ENCODE results near the gene CFAP65.

Gene CFAP65, protein sequence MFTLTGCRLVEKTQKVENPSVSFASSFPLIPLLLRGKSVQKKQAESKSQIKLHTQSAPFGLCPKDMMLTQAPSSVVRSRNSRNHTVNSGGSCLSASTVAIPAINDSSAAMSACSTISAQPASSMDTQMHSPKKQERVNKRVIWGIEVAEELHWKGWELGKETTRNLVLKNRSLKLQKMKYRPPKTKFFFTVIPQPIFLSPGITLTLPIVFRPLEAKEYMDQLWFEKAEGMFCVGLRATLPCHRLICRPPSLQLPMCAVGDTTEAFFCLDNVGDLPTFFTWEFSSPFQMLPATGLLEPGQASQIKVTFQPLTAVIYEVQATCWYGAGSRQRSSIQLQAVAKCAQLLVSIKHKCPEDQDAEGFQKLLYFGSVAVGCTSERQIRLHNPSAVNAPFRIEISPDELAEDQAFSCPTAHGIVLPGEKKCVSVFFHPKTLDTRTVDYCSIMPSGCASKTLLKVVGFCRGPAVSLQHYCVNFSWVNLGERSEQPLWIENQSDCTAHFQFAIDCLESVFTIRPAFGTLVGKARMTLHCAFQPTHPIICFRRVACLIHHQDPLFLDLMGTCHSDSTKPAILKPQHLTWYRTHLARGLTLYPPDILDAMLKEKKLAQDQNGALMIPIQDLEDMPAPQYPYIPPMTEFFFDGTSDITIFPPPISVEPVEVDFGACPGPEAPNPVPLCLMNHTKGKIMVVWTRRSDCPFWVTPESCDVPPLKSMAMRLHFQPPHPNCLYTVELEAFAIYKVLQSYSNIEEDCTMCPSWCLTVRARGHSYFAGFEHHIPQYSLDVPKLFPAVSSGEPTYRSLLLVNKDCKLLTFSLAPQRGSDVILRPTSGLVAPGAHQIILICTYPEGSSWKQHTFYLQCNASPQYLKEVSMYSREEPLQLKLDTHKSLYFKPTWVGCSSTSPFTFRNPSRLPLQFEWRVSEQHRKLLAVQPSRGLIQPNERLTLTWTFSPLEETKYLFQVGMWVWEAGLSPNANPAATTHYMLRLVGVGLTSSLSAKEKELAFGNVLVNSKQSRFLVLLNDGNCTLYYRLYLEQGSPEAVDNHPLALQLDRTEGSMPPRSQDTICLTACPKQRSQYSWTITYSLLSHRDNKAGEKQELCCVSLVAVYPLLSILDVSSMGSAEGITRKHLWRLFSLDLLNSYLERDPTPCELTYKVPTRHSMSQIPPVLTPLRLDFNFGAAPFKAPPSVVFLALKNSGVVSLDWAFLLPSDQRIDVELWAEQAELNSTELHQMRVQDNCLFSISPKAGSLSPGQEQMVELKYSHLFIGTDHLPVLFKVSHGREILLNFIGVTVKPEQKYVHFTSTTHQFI (N-terminal part only)

DNA sequence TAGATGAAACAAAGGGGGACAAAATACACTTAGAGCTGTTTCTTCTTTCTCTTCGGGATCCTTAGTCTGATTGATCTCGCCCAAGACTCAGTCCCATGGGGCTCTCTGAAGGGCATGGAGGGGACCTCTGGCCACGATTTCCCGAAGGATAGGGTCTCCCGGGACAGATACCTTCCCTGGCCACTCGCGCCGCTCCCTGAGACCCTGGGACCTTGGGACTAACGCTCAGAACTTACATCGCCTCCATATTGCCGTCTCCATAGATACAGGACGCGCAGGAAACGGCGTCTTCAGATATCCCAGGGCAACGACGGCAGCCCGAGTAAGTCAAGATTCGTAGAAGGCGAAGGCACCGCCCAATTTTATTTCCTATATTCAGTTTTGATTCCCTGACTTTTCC is at the start of gene CFAP65:
CFAP65 (minus strand) TSS at position 265 of the 400 bp plus-strand sequence. CDS start 2,468 bp downstream, outside the sequence.
- DNase-seq, result no peak

DNA sequence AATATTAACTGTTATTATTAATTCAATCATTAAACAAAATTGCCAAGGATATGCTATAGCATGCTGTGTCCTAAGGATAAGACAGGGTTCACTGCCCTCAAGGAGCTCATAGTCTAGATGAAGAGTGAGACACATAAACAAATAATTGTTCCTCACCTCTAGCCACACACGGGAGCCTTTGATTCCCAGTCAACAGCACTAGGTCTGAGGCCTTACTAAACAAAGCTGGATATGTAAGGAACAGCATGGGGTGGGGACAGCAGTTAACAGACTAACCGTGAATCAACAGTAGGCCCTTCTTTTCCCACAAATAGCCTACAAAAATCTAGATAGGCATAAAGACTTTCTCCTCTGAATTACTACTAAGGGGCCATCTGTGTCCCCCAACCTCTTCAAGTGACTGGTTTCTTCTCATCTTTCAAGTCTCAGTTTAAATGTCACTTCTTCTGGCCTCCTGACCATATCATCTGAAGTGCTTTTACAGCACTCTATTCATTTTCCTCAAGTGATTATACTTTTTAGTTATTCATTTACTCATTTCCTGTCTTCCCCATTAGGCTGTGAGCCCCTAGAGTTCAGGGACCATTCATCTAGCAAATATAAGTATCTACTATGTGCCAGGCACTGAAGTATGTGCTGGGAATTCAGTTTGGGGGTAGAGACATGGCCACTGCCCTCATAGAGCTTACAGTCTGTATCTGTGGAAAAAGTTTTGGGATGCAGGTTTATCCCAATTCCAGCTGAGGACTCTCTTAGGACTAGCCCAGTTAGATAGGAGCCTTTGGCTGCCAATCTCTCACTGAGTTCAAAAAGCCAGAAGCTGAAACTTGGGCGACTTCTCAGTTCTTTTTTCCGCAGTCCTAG is 49.4 kb upstream of the CFAP65 start:
- no peak for DNase-seq

DNA sequence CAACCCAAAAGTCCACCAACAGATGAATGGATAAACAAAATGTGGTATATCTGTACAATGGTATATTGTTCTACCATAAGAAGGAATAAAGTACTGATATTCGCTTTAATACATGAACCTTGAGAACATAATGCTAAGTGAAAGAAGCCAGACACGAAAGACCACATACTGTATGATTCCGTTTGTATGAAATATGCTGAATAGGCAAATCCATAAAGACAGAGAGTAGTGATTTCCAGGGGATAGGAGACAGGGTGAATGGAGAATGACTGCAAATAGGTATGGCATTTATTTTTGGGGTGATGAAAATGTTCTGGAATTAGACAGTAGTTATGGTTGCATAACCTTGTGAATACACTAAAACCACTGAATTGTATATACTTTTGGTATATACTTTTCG is 48.0 kb upstream of the CFAP65 start:
- no peak for DNase-seq

DNA sequence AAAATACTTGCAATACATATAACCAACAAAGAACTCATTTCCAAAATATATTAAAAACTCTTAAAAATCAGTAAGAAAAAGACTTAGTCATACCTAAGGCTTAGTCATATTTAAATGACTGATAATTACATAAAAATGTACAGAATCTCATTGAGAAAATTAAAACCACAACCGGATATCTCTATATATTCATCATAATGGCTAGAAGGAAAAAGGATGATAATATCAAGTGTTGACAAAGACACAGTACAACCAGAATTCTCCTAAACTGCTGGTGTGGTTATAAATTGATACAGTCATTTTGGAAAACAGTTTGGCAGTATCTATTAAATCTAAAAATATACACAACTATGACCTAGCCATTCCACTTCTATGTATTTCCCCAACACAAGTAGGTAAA is 46.5 kb upstream of the CFAP65 start:
- DNase-seq, result no peak

DNA sequence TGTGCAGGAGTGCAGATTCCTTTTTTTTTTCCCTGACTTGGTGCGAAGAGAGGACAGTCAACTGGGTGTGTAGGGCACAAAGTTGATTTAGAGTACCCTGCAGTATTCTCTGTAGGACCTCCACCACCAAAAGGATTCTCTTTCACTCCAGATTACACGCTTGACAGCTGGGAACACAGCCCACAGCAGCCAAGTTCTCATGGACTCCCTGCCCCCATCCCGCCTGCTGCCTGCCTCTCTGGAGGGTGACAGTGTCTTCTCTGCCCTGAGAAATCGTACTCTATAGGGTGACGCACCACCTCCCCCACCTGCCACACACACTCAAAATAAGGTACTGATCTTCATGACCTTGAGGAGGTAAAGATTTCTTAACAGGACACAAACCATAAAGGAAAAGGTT is 46.0 kb upstream of the CFAP65 start:
- no peak for DNase-seq

DNA sequence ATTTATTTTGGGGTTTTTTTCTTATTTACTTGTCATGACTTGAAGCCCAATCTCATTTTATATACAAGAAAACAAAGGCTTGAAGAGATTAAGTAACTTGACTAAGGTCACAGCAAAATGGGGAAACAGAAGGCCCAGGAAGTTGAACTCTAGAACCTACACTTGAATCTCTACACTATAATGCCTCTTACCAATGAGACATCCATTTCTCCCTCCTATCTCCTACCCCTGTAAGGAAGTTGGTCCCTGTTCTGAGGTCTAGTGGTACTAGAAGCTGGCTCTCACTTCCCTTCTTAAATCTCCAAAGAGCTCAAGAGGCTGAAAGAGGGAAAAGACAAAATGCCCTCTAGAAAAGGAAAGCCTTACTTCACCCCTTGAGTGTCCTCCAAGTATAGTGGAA is 44.9 kb upstream of the CFAP65 start:
- no peak for DNase-seq

DNA sequence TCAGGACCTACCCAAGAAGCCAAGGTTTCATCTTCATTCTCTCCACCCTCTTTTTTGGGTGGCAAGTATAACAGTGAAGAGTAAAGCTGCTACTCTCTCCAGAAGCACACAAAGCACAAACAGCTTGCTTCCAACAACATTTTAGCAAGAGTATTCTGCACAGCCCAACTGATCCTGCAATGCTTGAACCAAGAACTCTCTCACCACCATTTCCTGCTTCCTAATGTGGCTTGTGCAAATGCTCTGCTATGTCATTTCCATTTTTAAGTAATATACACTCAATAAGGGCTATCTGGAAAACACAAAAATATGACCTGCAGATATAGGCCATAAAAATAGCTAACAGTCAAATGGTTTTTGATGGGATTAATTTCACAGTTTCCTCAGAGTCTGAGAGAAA is 43.5 kb upstream of the CFAP65 start:
- no peak for DNase-seq

DNA sequence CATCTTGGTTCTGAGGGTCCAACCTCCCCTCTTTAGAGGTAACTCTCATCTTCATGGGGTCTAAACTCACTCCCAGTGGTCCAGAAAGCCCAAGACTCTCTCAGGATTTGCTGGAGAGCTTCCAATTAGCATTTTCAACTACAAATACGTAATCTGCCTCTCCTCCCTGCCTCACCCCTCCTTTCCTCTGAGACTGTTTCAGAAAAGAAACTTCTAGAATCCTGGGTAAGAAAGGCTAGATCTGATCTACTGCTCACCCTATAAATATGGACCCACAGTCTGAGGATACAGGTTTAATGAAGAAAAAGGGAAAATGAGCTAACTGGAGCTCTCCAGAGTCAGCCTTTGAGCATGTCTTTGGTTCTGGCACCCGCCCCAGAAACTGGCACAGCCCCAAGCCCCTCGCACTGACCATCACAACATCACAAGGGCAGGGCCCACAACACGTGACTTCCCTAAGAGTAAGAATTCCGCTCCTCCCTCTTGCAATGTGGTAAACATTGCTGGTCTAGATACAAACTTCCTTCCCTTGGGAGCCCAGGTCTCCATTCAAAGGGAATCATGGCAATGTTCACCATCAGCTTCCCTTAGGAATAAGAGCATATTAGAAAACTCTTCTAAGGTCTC is 41.1 kb upstream of the CFAP65 start:
- DNase-seq, result no peak

DNA sequence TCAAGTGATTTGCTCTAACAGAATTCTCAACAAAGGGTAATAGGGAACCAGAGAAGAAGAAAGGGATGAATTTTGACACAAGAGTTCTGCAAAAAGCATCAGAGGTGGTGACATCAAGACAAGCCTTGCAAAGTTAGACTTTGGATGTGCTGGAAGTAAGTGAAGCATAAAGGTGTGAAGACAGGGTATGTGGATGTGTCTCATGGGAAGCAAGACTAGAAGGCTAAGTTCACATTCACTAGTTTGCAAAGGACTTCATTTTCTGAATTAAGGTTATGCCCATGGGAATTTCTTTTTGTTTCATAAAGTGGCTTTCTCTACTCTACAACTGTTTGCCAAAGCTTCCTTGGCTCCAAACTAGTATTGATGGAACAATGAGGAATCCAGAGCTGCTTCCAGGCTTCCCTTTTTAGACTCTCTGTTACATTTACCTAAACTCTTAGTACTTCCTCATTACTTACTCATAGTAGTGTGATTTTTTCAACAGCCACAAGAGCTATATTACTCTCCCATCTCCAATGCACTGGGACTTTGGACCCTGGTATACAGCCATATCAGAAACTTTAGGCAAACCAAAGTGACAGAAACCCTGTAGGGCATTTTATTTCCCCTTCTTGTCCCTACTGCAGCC is 40.5 kb upstream of the CFAP65 start:
- DNase-seq, result no peak

DNA sequence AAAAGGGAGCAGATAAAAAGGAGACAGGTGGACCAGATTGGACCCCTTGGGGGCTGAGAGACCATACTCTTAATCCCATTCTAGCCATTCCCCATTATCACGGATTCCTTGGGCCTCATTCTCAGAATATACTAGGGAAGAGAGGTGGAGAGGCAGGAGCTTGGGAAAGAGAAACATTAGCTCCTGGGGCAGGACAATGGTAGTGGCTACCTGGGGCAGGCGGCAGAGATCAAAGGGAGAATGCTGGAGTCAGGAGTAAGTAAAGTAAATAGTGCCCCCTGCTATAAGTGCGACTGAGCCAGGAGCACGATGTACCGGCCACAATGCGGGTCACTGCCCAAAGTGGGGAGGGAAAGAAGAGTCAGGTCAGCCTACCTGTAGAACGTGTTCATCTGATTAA is 39.8 kb upstream of the CFAP65 start:
- DNase-seq, result no peak

DNA sequence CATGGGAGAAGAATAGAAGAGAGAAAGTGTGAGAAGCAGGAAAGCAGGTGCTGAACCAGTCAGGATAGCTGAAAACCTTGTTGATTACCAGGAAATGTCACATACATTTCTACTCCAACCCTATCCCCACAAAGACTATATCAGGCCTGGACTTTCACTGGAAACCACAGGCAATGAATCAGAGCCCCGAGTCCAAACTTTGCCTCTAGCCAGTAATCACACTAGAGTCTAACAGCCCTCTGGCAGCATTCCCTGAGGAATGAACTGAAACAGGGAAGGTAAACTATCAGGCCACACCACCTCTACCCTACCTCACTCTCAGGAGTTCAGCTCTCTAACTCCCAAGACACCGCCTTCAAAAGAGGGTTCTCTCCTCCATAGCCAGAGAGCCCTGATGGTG is 38.1 kb upstream of the CFAP65 start:
- no peak for DNase-seq

DNA sequence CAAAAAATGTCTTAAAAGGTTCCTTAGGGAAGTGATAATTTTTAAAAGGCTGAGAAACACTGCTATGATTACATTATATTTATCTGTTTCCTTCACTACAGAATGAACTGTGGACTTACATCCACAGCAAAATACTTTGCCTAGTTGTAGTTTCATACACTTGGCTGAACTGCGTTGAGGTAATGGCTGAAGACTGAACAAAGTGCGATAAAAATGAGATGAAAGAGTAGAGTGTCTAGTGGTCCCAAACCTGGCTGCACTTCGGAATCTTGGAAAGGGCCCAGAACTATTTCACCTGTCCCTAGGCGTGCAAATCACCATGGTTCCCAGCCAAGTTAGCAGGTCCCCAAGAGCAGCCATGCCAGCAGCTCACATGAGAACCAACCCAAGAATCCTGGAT is 37.6 kb upstream of the CFAP65 start:
- no peak for DNase-seq

DNA sequence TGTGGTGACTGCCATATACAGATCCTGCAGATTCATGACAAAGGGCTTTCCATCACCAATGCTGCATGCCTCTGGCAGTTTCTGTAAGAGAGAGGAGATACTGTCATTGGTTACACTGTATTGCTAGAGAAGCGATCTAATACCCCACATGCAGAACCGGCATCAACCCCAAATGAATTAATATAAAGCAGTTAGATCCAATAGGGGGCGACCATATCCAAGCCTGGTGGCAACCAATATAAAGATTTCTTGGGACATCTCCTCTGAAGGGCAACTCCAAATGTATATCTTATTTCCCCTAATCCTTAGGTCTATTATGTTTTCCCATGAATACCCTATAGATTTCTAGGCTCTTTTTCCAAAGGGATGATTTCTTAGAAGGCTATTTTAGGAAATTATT is 36.8 kb upstream of the CFAP65 start:
- no peak for DNase-seq

DNA sequence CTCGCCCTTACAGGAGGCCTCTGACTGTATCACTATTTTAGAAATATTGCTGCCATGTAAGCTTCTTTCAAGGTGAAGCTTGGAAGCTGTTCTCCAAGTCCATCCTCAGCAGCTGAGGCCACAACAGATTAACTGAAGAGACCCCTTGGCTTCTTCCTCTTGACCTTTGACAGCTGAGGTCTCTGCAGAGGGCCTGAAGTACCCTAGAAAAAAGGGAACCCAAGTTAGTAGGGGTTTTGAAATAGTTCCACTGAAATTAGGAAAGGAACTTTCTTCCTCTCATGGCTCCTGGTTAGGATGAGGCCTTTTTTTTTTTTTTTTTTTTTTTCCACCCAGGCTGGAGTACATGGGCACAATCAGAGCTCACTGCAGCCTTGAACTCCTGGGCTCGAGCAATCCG is 34.9 kb upstream of the CFAP65 start:
- no peak for DNase-seq

DNA sequence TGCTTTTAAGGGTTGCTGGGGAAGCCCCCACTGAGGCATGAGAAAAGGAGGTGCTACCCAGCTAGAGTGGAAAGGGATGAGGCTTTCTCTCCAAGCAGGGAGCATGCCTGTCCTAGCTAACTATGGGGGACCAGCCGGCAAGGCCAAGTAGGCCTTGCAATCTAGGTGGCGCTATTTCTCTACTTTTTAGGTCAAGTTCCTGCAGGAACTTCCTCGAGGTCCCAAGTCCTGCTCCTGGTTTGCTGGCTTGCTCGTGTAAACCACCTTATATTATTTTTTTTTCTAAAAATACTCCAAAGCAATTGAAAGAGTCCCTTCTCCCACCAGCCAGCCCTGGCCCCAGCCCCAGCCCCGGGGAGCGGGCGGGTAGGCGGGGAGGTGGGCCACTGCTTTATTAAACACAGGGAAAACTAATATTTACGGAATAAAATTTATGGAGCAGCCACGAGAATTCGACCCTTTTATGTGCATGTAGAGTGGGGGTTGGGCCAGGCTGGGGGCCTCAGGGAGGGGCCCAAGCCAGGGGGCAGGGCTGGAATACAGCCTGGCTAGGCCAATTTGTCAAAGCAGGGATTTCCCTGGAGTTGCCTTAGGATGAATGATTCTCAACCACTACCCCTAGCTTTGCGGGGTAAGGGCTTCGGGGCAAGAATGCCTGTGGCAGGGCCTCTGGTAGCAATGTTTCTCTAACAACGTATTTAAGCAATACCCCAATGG is 32.3 kb upstream of the CFAP65 start:
- peak; percentile 43 for DNase-seq

DNA sequence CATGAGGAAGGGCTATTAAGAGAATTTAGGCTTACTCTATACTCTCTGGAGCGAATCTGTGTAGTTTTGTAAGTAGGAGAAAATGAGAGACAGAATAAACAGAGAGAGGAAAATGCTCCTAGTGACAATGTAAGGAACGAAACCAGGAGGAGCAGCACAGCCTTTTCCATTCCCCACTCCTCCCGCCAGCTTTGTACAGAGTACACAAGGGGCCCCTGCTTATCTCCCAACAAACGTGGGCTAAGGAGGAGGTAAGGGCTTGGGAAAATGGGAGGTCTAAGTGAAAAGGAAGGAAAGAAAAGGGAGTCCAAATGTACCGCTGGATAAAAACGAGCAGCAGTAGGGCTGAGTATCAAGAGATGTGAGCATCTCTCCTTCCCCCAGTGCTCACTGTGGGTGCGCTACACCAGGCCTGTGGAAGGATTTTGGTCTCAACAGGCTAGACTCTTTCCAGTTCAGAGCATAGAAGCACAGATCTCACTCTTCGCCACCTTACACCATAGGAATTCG is 31.5 kb upstream of the CFAP65 start:
- no peak for DNase-seq

DNA sequence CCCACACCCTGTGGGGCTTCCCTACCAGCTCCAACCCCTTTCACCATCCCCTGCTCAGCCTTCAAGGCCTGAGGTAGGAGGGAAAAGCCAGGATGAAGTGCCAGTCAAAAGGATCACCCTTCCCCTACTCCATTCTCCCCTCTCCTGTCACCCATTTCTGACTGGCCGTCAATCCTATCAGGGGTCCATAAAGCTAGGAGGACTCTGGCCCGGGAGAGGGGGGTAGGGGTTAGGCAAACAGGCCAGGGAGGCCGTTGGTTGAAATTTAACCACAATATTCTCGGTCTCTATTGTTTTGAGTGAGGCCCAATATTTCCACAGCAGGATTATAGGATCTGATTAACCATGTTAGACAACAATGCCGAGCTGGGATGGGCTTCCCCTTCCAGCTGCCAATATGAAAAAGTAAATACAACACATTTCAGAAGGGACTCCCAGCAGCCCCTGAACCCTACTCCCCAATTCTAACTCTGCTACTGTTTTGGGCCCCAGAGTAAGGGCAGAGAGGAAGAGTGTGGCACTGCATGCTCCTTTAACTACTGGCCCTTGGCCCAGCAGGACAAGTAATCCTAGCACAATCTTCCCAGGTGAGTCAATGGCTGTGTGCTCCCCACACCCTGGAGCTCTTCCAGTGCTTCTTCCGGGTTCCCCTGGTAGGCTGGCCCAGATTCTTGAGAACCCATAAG is 30.0 kb upstream of the CFAP65 start:
- DNase-seq, result no peak

DNA sequence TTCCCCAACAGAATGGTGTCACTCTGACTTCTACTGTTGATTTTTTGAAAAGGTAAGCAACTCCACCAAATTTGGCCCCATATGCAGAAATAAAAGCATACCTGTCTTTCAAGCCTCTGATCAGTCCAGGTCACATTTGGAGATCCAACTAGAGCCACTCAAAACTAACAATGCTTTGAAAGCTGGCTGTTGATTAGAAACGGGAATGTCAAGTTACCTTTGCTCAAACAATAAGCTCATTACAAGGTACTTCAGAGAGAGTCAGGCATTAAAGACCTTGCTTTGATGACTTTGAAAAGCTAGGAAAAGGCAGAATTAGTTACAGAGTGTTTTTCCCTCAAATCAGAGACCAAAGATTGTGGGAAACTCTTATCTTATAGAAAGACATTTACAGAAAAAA is 24.2 kb upstream of the CFAP65 start:
- DNase-seq, result no peak

DNA sequence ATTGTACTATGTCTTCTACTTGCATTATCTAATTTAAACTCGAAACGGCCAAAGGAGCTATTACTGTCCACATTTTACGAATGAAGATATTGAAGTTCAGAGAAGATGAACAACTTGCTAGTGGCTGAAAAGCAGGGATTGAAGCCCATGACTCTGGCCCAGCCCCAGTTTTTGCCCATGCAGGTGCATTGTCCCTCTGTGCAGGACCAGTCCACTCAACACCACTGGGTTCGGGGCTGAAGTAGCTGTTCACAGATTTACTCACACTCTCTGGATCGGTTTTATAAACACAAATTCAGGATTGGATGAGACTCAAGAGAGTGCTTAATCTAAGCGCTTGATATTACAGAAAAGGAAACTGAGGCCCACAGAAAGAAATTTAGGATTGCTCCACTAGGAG is 20.8 kb upstream of the CFAP65 start:
- DNase-seq, result no peak
